NCI-H345 (cell line): Measurements from ENCODE around the gene CELF5.

Experiments used
- DNase-seq: peaks from one replicate; lab custom pipeline; 2025; lab: John Stamatoyannopoulos, UW

Gene CELF5

DNA sequence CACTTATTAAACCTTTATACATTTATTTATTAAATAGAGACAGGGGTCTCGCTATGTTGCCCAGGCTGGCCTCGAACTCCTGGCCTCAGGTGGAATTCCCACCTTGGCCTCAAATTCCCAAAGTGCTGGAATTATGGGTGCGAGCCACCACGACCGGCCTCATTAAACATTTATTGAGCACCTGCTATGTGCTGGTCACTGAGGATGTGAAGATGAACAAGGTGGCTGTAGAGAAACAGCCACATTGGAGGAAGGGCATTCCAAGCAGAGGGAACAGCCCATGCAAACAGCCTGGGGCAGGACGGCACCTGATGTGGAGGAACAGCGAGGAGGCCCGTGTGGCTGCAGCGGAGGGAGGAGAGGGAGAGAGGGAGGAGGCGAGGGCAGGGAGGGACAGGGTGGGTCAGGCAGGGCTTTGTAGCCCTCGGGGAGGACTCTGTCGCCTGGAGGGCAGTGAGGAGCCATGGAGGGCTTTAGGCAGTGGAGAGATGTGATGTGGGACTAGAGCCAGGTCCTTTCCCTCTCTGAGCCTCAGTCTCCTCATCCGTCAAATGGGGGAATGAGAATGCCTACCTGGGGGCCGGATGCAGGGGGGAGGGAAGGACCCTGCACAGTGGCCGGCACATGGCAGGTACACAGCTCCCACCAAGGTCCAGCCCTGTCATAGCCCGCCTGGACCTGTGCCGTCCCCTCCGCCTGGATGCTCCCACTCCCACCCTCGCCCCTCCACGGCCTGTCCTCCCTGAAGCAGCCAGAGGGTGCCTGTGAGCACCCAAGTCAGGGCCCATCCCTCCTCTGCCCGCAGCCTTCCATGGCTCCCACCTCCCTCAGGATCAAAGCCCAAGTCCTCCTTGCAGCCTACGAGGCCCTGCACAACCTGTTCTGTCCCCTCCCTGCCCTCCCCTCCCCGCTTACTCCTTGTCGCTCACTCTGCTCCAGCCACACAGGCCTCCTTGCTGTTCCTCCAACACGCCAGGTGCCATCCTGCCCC, 120.4 kb downstream of the CELF5 start:
- DNase-seq, result no peak

- DNase-seq, result no peak
Observed at GRCh38 chr19:3345850-3346460, 121.5 kb downstream of the CELF5 start.
